Caki2 (cell line): ENCODE measurements around the gene ZNF853. TPM values are rescaled to one million over a fixed set of nuclear protein-coding genes. Genes with fewer than 3 reads are reported as not detected.

Experiments used
- total RNA-seq: library from RNA; depleted of rRNA; stranded (reverse); fragments of >200 nt; shearing (Covaris generic); gene quantifications from 2 replicates; pipeline ENCODE4 v1.2.3, GENCODE V29; 2014; ENCODE audit warnings: low replicate concordance; rRNA removed

Gene ZNF853
- total RNA-seq, 1 experiment from 2014 or later = not detected

Other genes with a start within 250 kb of the ZNF853 start
- gene RAC1, start 241.1 kb upstream of the ZNF853 start, total RNA-seq = 22.7 and 42.5 TPM in 2 replicates
- gene DAGLB, start 167.7 kb upstream of the ZNF853 start, total RNA-seq = 9.1 and 15.0 TPM in 2 replicates
- gene KDELR2, start 131.5 kb upstream of the ZNF853 start, total RNA-seq = 230 and 259 TPM in 2 replicates
- not detected in 2 replicates for gene GRID2IP, start 64.1 kb upstream of the ZNF853 start, total RNA-seq
- 103 and 129 TPM in 2 replicates for gene ZDHHC4, start 38.2 kb upstream of the ZNF853 start, total RNA-seq
- 11.3 and 19.7 TPM in 2 replicates for gene INTS15, start 25.6 kb upstream of the ZNF853 start, total RNA-seq
- 12.8 and 21.2 TPM in 2 replicates for gene ZNF316, start 21.7 kb downstream of the ZNF853 start, total RNA-seq
- gene ZNF12, start 91.3 kb downstream of the ZNF853 start, total RNA-seq = 7.2 and 8.9 TPM in 2 replicates
- gene RSPH10B2, start 138.5 kb downstream of the ZNF853 start, total RNA-seq = 0.10 and 0.14 TPM in 2 replicates
- 35.7 and 86.9 TPM in 2 replicates for gene CCZ1B, start 210.7 kb downstream of the ZNF853 start, total RNA-seq